Head of caudate nucleus (tissue), 42 donors: Measurements from ENCODE around the gene THSD7B.
"Not testable (repeated sequence)": the region's sequence is repeated elsewhere in the genome, so short reads cannot be mapped to it uniquely, and the experiment has no call there.

Experiments used
- DNase-seq, 42 donors: peaks; one replicate each; pipeline versions ENCODE4 v3.0.0 to v3.0.0-alpha.2; 2020 to 2021; ENCODE audit warnings: mixed read lengths in 7 of 42
- intact Hi-C: fragments of 100-400 bp; cut with DNase I; formaldehyde crosslinking; loops from one replicate; pipeline ENCODE4 v1.15.0; 2022

The THSD7B gene

GRCh38 chr2:137007938-137008337 lies 242.6 kb downstream of the THSD7B start:
- no peak for DNase-seq

GRCh38 chr2:137009953-137010352 lies 244.6 kb downstream of the THSD7B start:
- intact Hi-C loops: no loop called here

More at GRCh38 chr2:137007938-137008337, 242.6 kb downstream of the THSD7B start:
- intact Hi-C loops: no loop called here

GRCh38 chr2:137020452-137021196 lies 255.3 kb downstream of the THSD7B start:
- intact Hi-C loops: no loop called here
- no peak for DNase-seq

More at GRCh38 chr2:137009953-137010352, 244.6 kb downstream of the THSD7B start:
- no peak for DNase-seq

- intact Hi-C loops: no loop called here
- no peak for DNase-seq
Measured at GRCh38 chr2:137021763-137022162, 256.4 kb downstream of the THSD7B start.

GRCh38 chr2:137023205-137023604 lies 257.9 kb downstream of the THSD7B start:
- intact Hi-C loops: no loop called here
- no peak for DNase-seq

- intact Hi-C loops: no loop called here
- no peak for DNase-seq
Measured at GRCh38 chr2:137031731-137032130, 266.4 kb downstream of the THSD7B start.

- intact Hi-C loops: no loop called here
Measured at GRCh38 chr2:137036619-137037018, 271.3 kb downstream of the THSD7B start.

GRCh38 chr2:137039482-137040152 lies 274.3 kb downstream of the THSD7B start:
- DNase-seq: no peak
- intact Hi-C loops: no loop called here

More at GRCh38 chr2:137036619-137037018, 271.3 kb downstream of the THSD7B start:
- no peak for DNase-seq

- no peak for DNase-seq
- intact Hi-C loops: no loop called here
Measured at GRCh38 chr2:137047369-137047768, 282.0 kb downstream of the THSD7B start.

GRCh38 chr2:137048455-137048854 lies 283.1 kb downstream of the THSD7B start:
- DNase-seq: no peak
- intact Hi-C loops: no loop called here

- DNase-seq: no peak
- intact Hi-C loops: no loop called here
Measured at GRCh38 chr2:137049518-137049917, 284.2 kb downstream of the THSD7B start.

GRCh38 chr2:137050949-137051348 lies 285.6 kb downstream of the THSD7B start:
- no peak for DNase-seq
- intact Hi-C loops: no loop called here

- no peak for DNase-seq
- intact Hi-C loops: no loop called here
Measured at GRCh38 chr2:137051778-137052398, 286.5 kb downstream of the THSD7B start.

- intact Hi-C loops: no loop called here
- DNase-seq: no peak
Measured at GRCh38 chr2:137056704-137057103, 291.4 kb downstream of the THSD7B start.

GRCh38 chr2:137076111-137076765 lies 310.9 kb downstream of the THSD7B start:
- intact Hi-C loops, DNase-seq: not testable (repeated sequence)

GRCh38 chr2:137091704-137092103 lies 326.4 kb downstream of the THSD7B start:
- intact Hi-C loops: no loop called here
- no peak for DNase-seq

- intact Hi-C loops: no loop called here
Measured at GRCh38 chr2:137093116-137093515, 327.8 kb downstream of the THSD7B start.

GRCh38 chr2:137096187-137096586 lies 330.8 kb downstream of the THSD7B start:
- intact Hi-C loops: no loop called here

More at GRCh38 chr2:137093116-137093515, 327.8 kb downstream of the THSD7B start:
- no peak for DNase-seq

GRCh38 chr2:137096693-137097092 lies 331.3 kb downstream of the THSD7B start:
- intact Hi-C loops: no loop called here
- DNase-seq: no peak

More at GRCh38 chr2:137096187-137096586, 330.8 kb downstream of the THSD7B start:
- no peak for DNase-seq

- intact Hi-C loops, DNase-seq: not testable (repeated sequence)
Measured at GRCh38 chr2:137101814-137102213, 336.5 kb downstream of the THSD7B start.
